Neuronal stem cell (in vitro differentiated cells): ENCODE results near the gene DOHH.
A peak's percentile ranks its signal among the peaks of the same experiment; 100 is the strongest.

ENCODE experiments used
- DNase-seq: peaks from one replicate; pipeline ENCODE4 v3.0.0-alpha.2; 2013; ENCODE audit warnings: low spot score
- H2AFZ ChIP-seq: one replicate; pipeline ENCODE4 v1.6.1; 2013; ENCODE audit warnings: mild to moderate bottlenecking, low read length, inconsistent platforms
- H2AK5ac ChIP-seq: 2 replicates; pipeline ENCODE4 v1.6.1; 2013; ENCODE audit warnings: low read depth, mild to moderate bottlenecking, inconsistent platforms, low read length, moderate library complexity, mixed read lengths
- H2BK120ac ChIP-seq: 2 replicates; pipeline ENCODE4 v1.6.1; 2013; ENCODE audit warnings: low read depth, mild to moderate bottlenecking, inconsistent platforms, low read length, moderate library complexity, mixed read lengths
- H2BK12ac ChIP-seq: one replicate; pipeline ENCODE4 v1.6.1; 2013; ENCODE audit warnings: low read length, inconsistent platforms
- H2BK15ac ChIP-seq: 2 replicates; pipeline ENCODE4 v1.6.1; 2013; ENCODE audit warnings: mild to moderate bottlenecking, low read length, inconsistent platforms, mixed read lengths
- H2BK5ac ChIP-seq: one replicate; pipeline ENCODE4 v1.6.1; 2013; ENCODE audit warnings: inconsistent platforms, mild to moderate bottlenecking, low read length, moderate library complexity
- H3K14ac ChIP-seq: one replicate; pipeline ENCODE4 v1.6.1; 2013; ENCODE audit warnings: low read length, inconsistent platforms
- H3K18ac ChIP-seq: 2 replicates; pipeline ENCODE4 v1.6.1; 2013; ENCODE audit warnings: low read length, inconsistent platforms
- H3K23ac ChIP-seq: 2 replicates; pipeline ENCODE4 v1.6.1; 2013; ENCODE audit warnings: low read depth, mild to moderate bottlenecking, mixed read lengths, low read length, inconsistent platforms; ENCODE audit not compliant: poor library complexity
- H3K27ac ChIP-seq: replicated peaks from 3 replicates; pipeline ENCODE4 v1.5.1; 2013; ENCODE audit warnings: low read length, inconsistent platforms
- H3K27me3 ChIP-seq, 3 experiments: 2 replicates each; pipeline ENCODE4 v1.6.1; 2013; ENCODE audit warnings: low read length in 3 of 3, mild to moderate bottlenecking in 2 of 3, inconsistent platforms in 1 of 3, low read depth in 1 of 3, mixed read lengths in 1 of 3, moderate library complexity in 1 of 3; ENCODE audit not compliant: control insufficient read depth in 3 of 3, insufficient read depth in 3 of 3
- H3K36me3 ChIP-seq, 2 donors: replicated peaks in 1 of 2; 2 replicates each; pipeline ENCODE4 v1.6.1; 2013; ENCODE audit warnings: low read length in 2 of 2; ENCODE audit not compliant: control insufficient read depth in 2 of 2, insufficient read depth in 2 of 2
- H3K4ac ChIP-seq: 2 replicates; pipeline ENCODE4 v1.6.1; 2013; ENCODE audit warnings: inconsistent platforms, mild to moderate bottlenecking, low read length, moderate library complexity
- H3K4me1 ChIP-seq, 2 donors: 1 replicate in 1 of 2; 2 replicates in 1 of 2; pipeline ENCODE4 v1.6.1; 2013; ENCODE audit warnings: low read length in 2 of 2, low read depth in 1 of 2; ENCODE audit not compliant: control insufficient read depth in 2 of 2, insufficient read depth in 1 of 2
- H3K4me2 ChIP-seq: one replicate; pipeline ENCODE4 v1.6.1; 2013; ENCODE audit warnings: mild to moderate bottlenecking, low read length, inconsistent platforms; ENCODE audit not compliant: insufficient read depth, poor library complexity, severe bottlenecking
- H3K4me3 ChIP-seq, 2 donors: 2 replicates each; pipeline ENCODE4 v1.5.1; 2013; ENCODE audit warnings: low read length in 2 of 2, mild to moderate bottlenecking in 2 of 2, inconsistent platforms in 1 of 2, moderate library complexity in 1 of 2
- H3K79me1 ChIP-seq: one replicate; pipeline ENCODE4 v1.6.1; 2013; ENCODE audit warnings: low read depth, mild to moderate bottlenecking, inconsistent platforms, low read length, moderate library complexity
- H3K9ac ChIP-seq: one replicate; pipeline ENCODE4 v1.6.1; 2013; ENCODE audit warnings: mild to moderate bottlenecking, low read depth, low read length, inconsistent platforms; ENCODE audit not compliant: poor library complexity
- H3K9me3 ChIP-seq, 2 donors: replicated peaks in 1 of 2; 2 replicates each; pipeline versions ENCODE3 to v1.6.1; 2013; ENCODE audit warnings: low read length in 2 of 2, mild to moderate bottlenecking in 2 of 2, inconsistent platforms in 1 of 2, low read depth in 1 of 2, mixed read lengths in 1 of 2, moderate library complexity in 1 of 2; ENCODE audit not compliant: control insufficient read depth in 2 of 2, insufficient read depth in 1 of 2
- H4K8ac ChIP-seq: one replicate; pipeline ENCODE4 v1.6.1; 2013; ENCODE audit warnings: low read depth, mild to moderate bottlenecking, inconsistent platforms, low read length, moderate library complexity
- H4K91ac ChIP-seq: one replicate; pipeline ENCODE4 v1.6.1; 2013; ENCODE audit warnings: low read length, low read depth, mild to moderate bottlenecking, inconsistent platforms; ENCODE audit not compliant: poor library complexity
- WGBS, 2 donors: extraction: QIAGEN DNeasy Blood & Tissue Kit; methylation state at CpG; one replicate each; pipeline ENCODE4 v1.1.7; 2013; ENCODE audit warnings: missing lambda C conversion rate in 2 of 2, mixed read lengths in 1 of 2; ENCODE audit not compliant: insufficient read length in 2 of 2, insufficient replicate concordance in 1 of 2; ENCODE audit errors: extremely low coverage in 2 of 2; 5-methylcytosine and 5-hydroxymethylcytosine counted together

The DOHH gene

DNA sequence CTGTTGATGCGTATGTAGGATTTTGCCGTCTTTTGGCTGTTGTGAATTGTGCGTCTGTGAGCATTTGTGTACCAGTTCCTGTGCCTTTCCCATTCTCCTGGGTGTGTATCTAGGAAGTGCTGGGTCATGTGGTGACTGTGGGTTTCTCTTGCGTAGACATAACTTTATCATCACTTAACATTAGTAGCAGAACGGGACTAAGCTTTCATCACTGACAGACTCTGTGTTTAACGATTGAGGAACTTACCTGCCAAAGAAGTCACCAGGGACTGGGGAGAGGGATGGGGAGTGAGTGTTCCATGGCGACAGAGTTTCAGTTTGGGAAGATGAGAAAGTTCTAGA lies 20.6 kb upstream of the DOHH start:
- no peaks in the 10 kb centered on the region for H3K4me1 ChIP-seq
- H4K8ac ChIP-seq: peak overlapping the region; percentile 43
- H2BK5ac ChIP-seq: no peak overlapping the region
- no peak overlapping the region for H3K4ac ChIP-seq
- H2AFZ ChIP-seq: no peak overlapping the region
- H4K91ac ChIP-seq: no peak overlapping the region
- H3K23ac ChIP-seq: peak overlapping the region; percentile 96
- no CpG with 5 or more reads among the region's 7 CpGs for WGBS, 2 donors
- no peak overlapping the region for H3K27ac ChIP-seq
- no peak overlapping the region for H2BK15ac ChIP-seq
- peaks cover 44% of the 10 kb centered on the region for H3K79me1 ChIP-seq
- no peak overlapping the region for H3K4me2 ChIP-seq
- peaks cover 0 to 2% (median 0%) of the 10 kb centered on the region in 3 experiments for H3K27me3 ChIP-seq
- peak overlapping the region; percentile 70 for H2AK5ac ChIP-seq
- no peak overlapping the region for H2BK12ac ChIP-seq
- H3K4me3 ChIP-seq: no peak overlapping the region
- no peaks in the 10 kb centered on the region for H3K9me3 ChIP-seq
- no peak overlapping the region for H3K18ac ChIP-seq
- H3K36me3 ChIP-seq: peaks cover 26 to 85% of the 10 kb centered on the region in 2 donors
- H3K9ac ChIP-seq: no peak overlapping the region
- no peak overlapping the region for H3K14ac ChIP-seq
- no peak overlapping the region for H2BK120ac ChIP-seq
- DNase-seq: no peak

DNA sequence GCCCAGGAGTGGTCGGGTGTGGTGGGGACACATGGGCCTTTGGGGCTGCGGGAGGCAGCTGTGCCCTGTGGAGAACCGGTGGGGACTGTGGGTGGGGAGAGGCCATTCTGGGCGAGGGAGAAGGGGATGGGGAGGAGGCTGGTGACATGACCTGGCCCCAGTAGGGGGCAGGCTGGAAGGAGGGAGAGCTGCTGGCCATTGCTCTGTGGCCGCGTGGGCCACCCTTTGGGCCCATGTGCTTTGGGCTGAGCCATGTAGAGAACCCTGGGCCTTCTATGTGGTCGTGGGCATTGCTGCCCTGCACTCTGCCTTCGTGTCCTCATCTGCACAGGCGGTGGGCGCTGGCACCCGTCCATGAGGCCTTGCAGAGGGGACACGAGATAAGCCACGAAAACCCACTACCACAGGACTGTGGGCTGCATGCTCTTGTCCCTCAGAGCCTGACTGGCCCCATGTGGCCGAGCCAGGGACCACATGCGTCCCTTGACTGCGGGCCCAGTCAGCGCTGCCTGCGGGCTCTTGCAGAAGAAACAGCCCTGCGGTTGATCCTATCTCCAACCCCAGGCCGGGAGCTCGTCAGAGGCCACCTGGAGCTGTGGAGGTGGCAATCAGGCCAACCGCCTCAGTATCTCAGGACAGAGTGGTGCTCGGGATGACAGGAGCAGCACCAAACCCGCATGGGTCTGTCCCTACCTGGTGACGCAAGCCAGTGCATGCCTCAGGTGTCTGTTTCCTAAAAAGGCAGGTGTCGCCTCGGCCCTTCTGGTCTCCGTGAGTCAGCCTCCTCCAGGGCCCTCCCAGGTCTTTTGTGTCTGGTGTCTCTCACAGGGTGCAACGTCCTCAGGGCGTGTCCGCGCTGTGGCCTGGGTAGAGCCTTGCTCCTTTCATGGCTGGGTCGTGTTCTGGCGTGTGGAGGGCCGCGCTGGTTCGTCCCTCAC lies 20.0 kb upstream of the DOHH start:
- no peaks in the 10 kb centered on the region for H3K9me3 ChIP-seq
- peaks cover 0 to 2% (median 0%) of the 10 kb centered on the region in 3 experiments for H3K27me3 ChIP-seq
- peaks cover 22 to 83% of the 10 kb centered on the region in 2 donors for H3K36me3 ChIP-seq
- H3K79me1 ChIP-seq: peaks cover 48% of the 10 kb centered on the region
- H2AFZ ChIP-seq: no peak overlapping the region
- H2BK15ac ChIP-seq: no peak overlapping the region
- peak overlapping the region; percentile 43 for H4K8ac ChIP-seq
- H4K91ac ChIP-seq: no peak overlapping the region
- peak overlapping the region; percentile 24 for H2BK5ac ChIP-seq
- no peak overlapping the region for H3K4ac ChIP-seq
- H3K9ac ChIP-seq: peak overlapping the region; percentile 44
- no peaks in the 10 kb centered on the region for H3K4me1 ChIP-seq
- H2AK5ac ChIP-seq: peak overlapping the region; percentile 70
- H3K4me3 ChIP-seq: no peak overlapping the region
- no CpG with 5 or more reads among the region's 37 CpGs for WGBS, 2 donors
- no peak overlapping the region for H3K4me2 ChIP-seq
- no peak overlapping the region for H2BK12ac ChIP-seq
- H3K23ac ChIP-seq: peak overlapping the region; percentile 96
- no peak for DNase-seq
- no peak overlapping the region for H3K27ac ChIP-seq
- H3K18ac ChIP-seq: peak overlapping the region; percentile 17
- no peak overlapping the region for H3K14ac ChIP-seq
- no peak overlapping the region for H2BK120ac ChIP-seq

GRCh38 chr19:3519126-3519525 lies 18.7 kb upstream of the DOHH start:
- no peak overlapping the region for H4K91ac ChIP-seq
- no peaks in the 10 kb centered on the region for H3K9me3 ChIP-seq
- H2AFZ ChIP-seq: no peak overlapping the region
- no peak overlapping the region for H2BK120ac ChIP-seq
- H2BK5ac ChIP-seq: no peak overlapping the region
- WGBS, 2 donors: no CpG with 5 or more reads among the region's 18 CpGs
- no peak overlapping the region for H4K8ac ChIP-seq
- no peak overlapping the region for H2BK15ac ChIP-seq
- no peak overlapping the region for H3K4ac ChIP-seq
- H3K9ac ChIP-seq: no peak overlapping the region
- no peak overlapping the region for H3K4me2 ChIP-seq
- peaks cover 15 to 83% of the 10 kb centered on the region in 2 donors for H3K36me3 ChIP-seq
- H3K14ac ChIP-seq: peak overlapping the region; percentile 8
- DNase-seq: no peak
- no peak overlapping the region for H3K18ac ChIP-seq
- peak overlapping the region; percentile 73 for H3K23ac ChIP-seq
- no peak overlapping the region for H2BK12ac ChIP-seq
- no peak overlapping the region for H2AK5ac ChIP-seq
- no peak overlapping the region for H3K27ac ChIP-seq
- H3K4me3 ChIP-seq: no peak overlapping the region
- no peaks in the 10 kb centered on the region for H3K4me1 ChIP-seq
- H3K79me1 ChIP-seq: peaks cover 57% of the 10 kb centered on the region
- H3K27me3 ChIP-seq: peaks cover 0 to 2% (median 0%) of the 10 kb centered on the region in 3 experiments

GRCh38 chr19:3518659-3519058 lies 18.2 kb upstream of the DOHH start:
- H2BK15ac ChIP-seq: no peak overlapping the region
- H4K8ac ChIP-seq: no peak overlapping the region
- H2AK5ac ChIP-seq: no peak overlapping the region
- peaks cover 18 to 83% of the 10 kb centered on the region in 2 donors for H3K36me3 ChIP-seq
- H3K79me1 ChIP-seq: peaks cover 55% of the 10 kb centered on the region
- H3K14ac ChIP-seq: peak overlapping the region; percentile 8
- no peaks in the 10 kb centered on the region for H3K4me1 ChIP-seq
- H3K9ac ChIP-seq: no peak overlapping the region
- no peak overlapping the region for H3K27ac ChIP-seq
- no peak overlapping the region for H2BK12ac ChIP-seq
- H3K4me2 ChIP-seq: no peak overlapping the region
- no peak overlapping the region for H3K4ac ChIP-seq
- no peak for DNase-seq
- H2AFZ ChIP-seq: no peak overlapping the region
- H3K9me3 ChIP-seq: no peaks in the 10 kb centered on the region
- H3K18ac ChIP-seq: no peak overlapping the region
- no peak overlapping the region for H3K23ac ChIP-seq
- no peak overlapping the region for H4K91ac ChIP-seq
- no peak overlapping the region for H2BK120ac ChIP-seq
- H3K27me3 ChIP-seq: peaks cover 0 to 2% (median 0%) of the 10 kb centered on the region in 3 experiments
- WGBS, 2 donors: no CpG with 5 or more reads among the region's 2 CpGs
- peak overlapping the region; percentile 39 for H2BK5ac ChIP-seq
- no peak overlapping the region for H3K4me3 ChIP-seq
